A673 (cell line): ENCODE measurements around the gene THSD4. TPM values are rescaled to one million over a fixed set of nuclear protein-coding genes. Genes with fewer than 3 reads are reported as not detected.
A peak's percentile ranks its signal among the peaks of the same experiment; 100 is the strongest.

ENCODE experiments used
- BruUV-seq: library from RNA; stranded (reverse); fragments of 400-500 nt; replicated peaks from 2 replicates; lab custom pipeline; 2021; lab: Mats Ljungman, UMichigan
- CTCF ChIA-PET: fragments of 300-600 bp; sonication (Branson Sonifier 250); formaldehyde crosslinking; loops from one replicate; lab custom pipeline; 2022; ENCODE audit warnings: antibody characterized with exemption; lab: Charles Lee
- POLR2A ChIA-PET: fragments of 300-600 bp; sonication (Branson Sonifier 250); formaldehyde crosslinking; loops from one replicate; lab custom pipeline; 2022; ENCODE audit warnings: antibody characterized with exemption; ENCODE audit not compliant: low non-redundant PET; lab: Charles Lee
- DNase-seq: peaks from one replicate; pipeline ENCODE4 v3.0.0-alpha.2; 2015; ENCODE audit warnings: low spot score
- H3K27ac ChIP-seq: fragments of 200-600 bp; sonication (generic); 2 replicates; pipeline ENCODE4 v1.5.1; 2016; ENCODE audit warnings: mixed run types, low read depth, mild to moderate bottlenecking, mixed read lengths, antibody characterized with exemption, low read length; ENCODE audit not compliant: poor library complexity, severe bottlenecking
- H3K27me3 ChIP-seq: fragments of 200-600 bp; sonication (generic); replicated peaks from 2 replicates; pipeline ENCODE4 v1.6.1; 2017; ENCODE audit warnings: mixed run types, low read depth, mild to moderate bottlenecking, mixed read lengths, antibody characterized with exemption, low read length; ENCODE audit not compliant: insufficient read depth, poor library complexity
- H3K36me3 ChIP-seq: fragments of 200-600 bp; sonication (generic); 2 replicates; pipeline ENCODE4 v1.6.1; 2016; ENCODE audit warnings: mixed run types, mild to moderate bottlenecking, mixed read lengths, antibody characterized with exemption, low read length; ENCODE audit not compliant: insufficient read depth, poor library complexity, severe bottlenecking
- H3K4me1 ChIP-seq: fragments of 200-600 bp; sonication (generic); 2 replicates; pipeline ENCODE4 v1.6.1; 2017; ENCODE audit warnings: mixed run types, mild to moderate bottlenecking, mixed read lengths, antibody characterized with exemption, low read length; ENCODE audit not compliant: insufficient read depth, poor library complexity, severe bottlenecking
- H3K4me3 ChIP-seq: fragments of 200-600 bp; sonication (generic); 2 replicates; pipeline ENCODE4 v1.5.1; 2016; ENCODE audit warnings: low read depth, mixed run types, mild to moderate bottlenecking, mixed read lengths, low read length; ENCODE audit not compliant: poor library complexity, severe bottlenecking
- H3K9me3 ChIP-seq: fragments of 200-600 bp; sonication (generic); 2 replicates; pipeline ENCODE4 v1.6.1; 2016; ENCODE audit warnings: mixed run types, low read depth, mild to moderate bottlenecking, mixed read lengths, antibody characterized with exemption, low read length; ENCODE audit not compliant: poor library complexity, severe bottlenecking
- EZH2 ChIP-seq: fragments of 200-600 bp; sonication (generic); IDR thresholded peaks from 2 replicates; pipeline ENCODE4 v1.6.1; 2017; ENCODE audit warnings: borderline replicate concordance, low read depth, mild to moderate bottlenecking, mixed read lengths, antibody characterized with exemption, low read length; ENCODE audit not compliant: poor library complexity, severe bottlenecking
- intact Hi-C: fragments of 100-400 bp; cut with micrococcal nuclease; formaldehyde crosslinking; loops from one replicate; pipeline ENCODE4 v1.10.0; 2022; ENCODE audit not compliant: unreplicated experiment
- total RNA-seq: library from RNA; stranded (reverse); gene quantifications from 2 replicates; pipeline ENCODE4 v1.2.3, GENCODE V29; 2021
- TF ChIP-seq, protein P1 (sequence below): fragments of 300-800, 200-600 bp; sonication (generic); conservative IDR thresholded peaks from 2 replicates; pipeline ENCODE4 v1.5.1; 2017; ENCODE audit warnings: low read depth, mild to moderate bottlenecking, antibody characterized with exemption, low read length, moderate library complexity, mixed read lengths

Gene THSD4
- total RNA-seq, 1 experiment from 2014 or later: 2.4 TPM

DNA sequence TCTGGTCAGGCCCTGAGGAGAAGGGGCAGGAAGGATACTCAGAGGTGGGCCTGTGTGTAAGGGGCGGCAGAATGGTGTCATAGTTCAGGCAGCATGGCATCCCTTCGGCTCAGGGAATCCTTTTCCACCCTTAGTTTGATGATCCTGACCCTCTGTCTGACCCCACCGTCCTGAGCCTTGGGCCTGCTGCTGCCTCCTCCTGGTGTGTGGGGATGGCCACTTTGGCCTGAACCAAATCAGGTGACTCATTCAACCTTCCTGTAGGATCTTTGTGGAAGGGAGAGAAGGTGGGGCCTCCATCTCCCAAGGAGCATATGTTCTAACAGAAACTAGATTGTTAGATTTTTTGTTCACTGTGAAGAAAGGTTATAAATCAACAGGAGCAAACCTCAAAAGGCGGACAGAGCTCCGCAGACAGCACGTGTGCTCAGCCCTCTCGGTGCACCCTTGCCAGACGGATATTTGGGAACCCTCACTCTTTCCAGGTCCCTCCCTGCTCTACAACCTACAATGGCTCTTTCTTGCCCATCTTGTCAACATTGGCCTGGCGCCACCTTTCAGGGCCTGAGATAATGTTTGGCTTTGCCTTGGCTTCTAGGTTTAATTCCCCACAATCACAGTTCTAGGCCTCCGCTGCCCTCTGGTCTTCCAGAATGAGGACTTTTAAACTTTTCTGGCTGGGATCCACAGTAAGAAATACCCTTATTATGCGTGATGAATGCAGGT is 21.7 kb downstream of the THSD4 start:
- H3K9me3 ChIP-seq: no peaks in the 10 kb centered on the region
- no peak overlapping the region for H3K4me3 ChIP-seq
- no peaks in the 10 kb centered on the region for H3K36me3 ChIP-seq
- no TSS peak for BruUV-seq
- H3K4me1 ChIP-seq: peaks cover 28% of the 10 kb centered on the region
- peak; percentile 13 for DNase-seq
- TF ChIP-seq EZH2: no peak
- TF ChIP-seq, protein P1, sequence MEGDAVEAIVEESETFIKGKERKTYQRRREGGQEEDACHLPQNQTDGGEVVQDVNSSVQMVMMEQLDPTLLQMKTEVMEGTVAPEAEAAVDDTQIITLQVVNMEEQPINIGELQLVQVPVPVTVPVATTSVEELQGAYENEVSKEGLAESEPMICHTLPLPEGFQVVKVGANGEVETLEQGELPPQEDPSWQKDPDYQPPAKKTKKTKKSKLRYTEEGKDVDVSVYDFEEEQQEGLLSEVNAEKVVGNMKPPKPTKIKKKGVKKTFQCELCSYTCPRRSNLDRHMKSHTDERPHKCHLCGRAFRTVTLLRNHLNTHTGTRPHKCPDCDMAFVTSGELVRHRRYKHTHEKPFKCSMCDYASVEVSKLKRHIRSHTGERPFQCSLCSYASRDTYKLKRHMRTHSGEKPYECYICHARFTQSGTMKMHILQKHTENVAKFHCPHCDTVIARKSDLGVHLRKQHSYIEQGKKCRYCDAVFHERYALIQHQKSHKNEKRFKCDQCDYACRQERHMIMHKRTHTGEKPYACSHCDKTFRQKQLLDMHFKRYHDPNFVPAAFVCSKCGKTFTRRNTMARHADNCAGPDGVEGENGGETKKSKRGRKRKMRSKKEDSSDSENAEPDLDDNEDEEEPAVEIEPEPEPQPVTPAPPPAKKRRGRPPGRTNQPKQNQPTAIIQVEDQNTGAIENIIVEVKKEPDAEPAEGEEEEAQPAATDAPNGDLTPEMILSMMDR: no peak
- POLR2A ChIA-PET: no interaction called here
- intact Hi-C loops: no loop called here
- peak overlapping the region; percentile 55 for H3K27ac ChIP-seq
- CTCF ChIA-PET: interaction anchor here (1.2 kb wide), 1 partner anchor 22 kb away, joined by 4 read pairs; the partner anchor contains the start of gene THSD4
- H3K27me3 ChIP-seq: no peaks in the 10 kb centered on the region

DNA sequence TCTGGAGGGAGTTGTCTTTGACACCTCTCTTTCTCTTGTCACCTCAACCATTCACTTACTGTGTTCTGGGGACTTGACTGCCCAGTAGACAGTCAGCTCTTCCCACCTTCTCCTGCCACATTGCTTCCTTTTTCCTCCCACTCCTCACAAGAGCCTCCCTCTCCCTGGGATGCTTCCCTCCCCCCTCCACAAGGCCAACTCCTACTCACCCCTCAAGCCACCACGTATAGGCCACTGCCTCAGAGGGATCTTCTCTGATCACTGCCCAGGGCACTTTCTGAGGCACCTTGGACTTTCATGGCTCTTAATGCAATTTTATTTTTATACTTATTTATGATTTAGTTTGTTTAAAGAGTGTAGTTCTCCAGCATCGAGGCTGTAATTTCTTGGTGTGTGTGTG is 23.2 kb downstream of the THSD4 start:
- BruUV-seq: no TSS peak
- ChIA-PET CTCF (no interaction called here), POLR2A (no interaction called here)
- H3K4me1 ChIP-seq: peaks cover 28% of the 10 kb centered on the region
- H3K27ac ChIP-seq: no peak overlapping the region
- no peaks in the 10 kb centered on the region for H3K27me3 ChIP-seq
- TF ChIP-seq EZH2: no peak
- TF ChIP-seq, protein P1: no peak
- no peaks in the 10 kb centered on the region for H3K36me3 ChIP-seq
- H3K4me3 ChIP-seq: no peak overlapping the region
- intact Hi-C loops: no loop called here
- DNase-seq: no peak
- H3K9me3 ChIP-seq: no peaks in the 10 kb centered on the region

DNA sequence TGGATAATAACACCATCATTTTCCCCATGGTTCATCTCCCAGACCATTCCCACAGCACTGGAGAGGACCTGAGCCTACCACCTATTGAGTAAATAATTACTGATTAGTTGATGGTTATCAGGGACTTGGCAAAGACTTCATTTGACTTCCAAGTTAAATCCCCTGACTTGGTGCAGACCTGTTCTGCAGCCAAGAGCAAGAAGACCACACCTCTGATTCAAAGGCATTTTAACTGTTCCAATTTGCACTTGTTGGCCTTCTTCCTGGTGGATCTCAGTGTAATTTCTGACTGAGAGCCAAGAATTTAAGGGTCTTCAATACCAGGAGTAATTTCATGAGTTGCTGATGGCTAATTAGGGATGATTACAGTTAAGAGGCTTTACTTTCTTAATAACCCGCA is 24.0 kb downstream of the THSD4 start:
- no peak for TF ChIP-seq EZH2
- TF ChIP-seq, protein P1: no peak
- no peaks in the 10 kb centered on the region for H3K9me3 ChIP-seq
- peaks cover 28% of the 10 kb centered on the region for H3K4me1 ChIP-seq
- peak; percentile 27 for DNase-seq
- BruUV-seq: no TSS peak
- no peaks in the 10 kb centered on the region for H3K36me3 ChIP-seq
- peak overlapping the region; percentile 18 for H3K27ac ChIP-seq
- POLR2A ChIA-PET: no interaction called here
- CTCF ChIA-PET: no interaction called here
- no peaks in the 10 kb centered on the region for H3K27me3 ChIP-seq
- intact Hi-C loops: no loop called here
- no peak overlapping the region for H3K4me3 ChIP-seq
